ES-I3 (cell line): ENCODE results near the gene CLMN.
"Not testable (repeated sequence)": the region's sequence is repeated elsewhere in the genome, so short reads cannot be mapped to it uniquely, and the experiment has no call there.

Experiments used
- H3K36me3 ChIP-seq: 2 replicates; pipeline ENCODE4 v1.6.1; 2013; ENCODE audit warnings: mild to moderate bottlenecking, low read length, control low read depth, moderate library complexity; ENCODE audit not compliant: insufficient read depth
- H3K4me1 ChIP-seq: 2 replicates; pipeline ENCODE4 v1.6.1; 2013; ENCODE audit warnings: mild to moderate bottlenecking, control low read depth, low read length; ENCODE audit not compliant: insufficient read depth
- H3K9ac ChIP-seq: 2 replicates; pipeline ENCODE4 v1.6.1; 2013; ENCODE audit warnings: low read depth, mild to moderate bottlenecking, low read length, moderate library complexity
- H3K9me3 ChIP-seq: 2 replicates; pipeline ENCODE4 v1.6.1; 2013; ENCODE audit warnings: mild to moderate bottlenecking, low read length, moderate library complexity; ENCODE audit not compliant: control insufficient read depth, insufficient read depth

The CLMN gene

GRCh38 chr14:95208598-95208997 is 111.1 kb downstream of the CLMN start:
- Histone ChIP-seq H3K36me3 (no peaks in the 10 kb centered on the region; the same call in 1 of the 2 replicates), H3K4me1 (no peaks in the 10 kb centered on the region), H3K9ac (no peak overlapping the region), H3K9me3 (no peaks in the 10 kb centered on the region)

- Histone ChIP-seq H3K4me1 (no peaks in the 10 kb centered on the region), H3K9ac (no peak overlapping the region), H3K36me3 (no peaks in the 10 kb centered on the region; the same call in 1 of the 2 replicates), H3K9me3 (no peaks in the 10 kb centered on the region)
Measured at GRCh38 chr14:95207475-95208233, 112.1 kb downstream of the CLMN start.

- H3K4me1 ChIP-seq, result no peaks in the 10 kb centered on the region
- no peaks in the 10 kb centered on the region; the same call in 1 of the 2 replicates for H3K36me3 ChIP-seq
- no peak overlapping the region for H3K9ac ChIP-seq
Measured at GRCh38 chr14:95206534-95206933, 113.2 kb downstream of the CLMN start.

GRCh38 chr14:95204705-95205104 is 115.0 kb downstream of the CLMN start:
- no peak overlapping the region for H3K9ac ChIP-seq
- H3K9me3 ChIP-seq, result no peaks in the 10 kb centered on the region
- no peaks in the 10 kb centered on the region; the same call in 1 of the 2 replicates for H3K36me3 ChIP-seq

More at GRCh38 chr14:95206534-95206933, 113.2 kb downstream of the CLMN start:
- no peaks in the 10 kb centered on the region for H3K9me3 ChIP-seq

GRCh38 chr14:95201745-95202144 is 118.0 kb downstream of the CLMN start:
- not testable (repeated sequence) for H3K36me3 ChIP-seq, H3K9ac ChIP-seq, H3K4me1 ChIP-seq, H3K9me3 ChIP-seq

More at GRCh38 chr14:95204705-95205104, 115.0 kb downstream of the CLMN start:
- peaks cover 3% of the 10 kb centered on the region; the same call in 1 of the 2 replicates for H3K4me1 ChIP-seq

- H3K9ac ChIP-seq, result no peak overlapping the region
- no peaks in the 10 kb centered on the region for H3K9me3 ChIP-seq
- no peaks in the 10 kb centered on the region for H3K36me3 ChIP-seq
- H3K4me1 ChIP-seq, result peaks cover 6% of the 10 kb centered on the region; the same call in 1 of the 2 replicates
Measured at GRCh38 chr14:95200404-95200803, 119.3 kb downstream of the CLMN start.

GRCh38 chr14:95199298-95199983 is 120.3 kb downstream of the CLMN start:
- no peaks in the 10 kb centered on the region for H3K9me3 ChIP-seq
- H3K9ac ChIP-seq, result no peak overlapping the region
- no peaks in the 10 kb centered on the region for H3K36me3 ChIP-seq

GRCh38 chr14:95198320-95198719 is 121.4 kb downstream of the CLMN start:
- Histone ChIP-seq H3K4me1 (peaks cover 6% of the 10 kb centered on the region; the same call in 1 of the 2 replicates), H3K9me3 (no peaks in the 10 kb centered on the region), H3K36me3 (no peaks in the 10 kb centered on the region), H3K9ac (no peak overlapping the region)

More at GRCh38 chr14:95199298-95199983, 120.3 kb downstream of the CLMN start:
- peaks cover 6% of the 10 kb centered on the region; the same call in 1 of the 2 replicates for H3K4me1 ChIP-seq

- H3K36me3 ChIP-seq, result no peaks in the 10 kb centered on the region
- H3K9ac ChIP-seq, result no peak overlapping the region
Measured at GRCh38 chr14:95197551-95197950, 122.2 kb downstream of the CLMN start.

GRCh38 chr14:95196826-95197545 is 122.7 kb downstream of the CLMN start:
- H3K9me3 ChIP-seq, result no peaks in the 10 kb centered on the region
- H3K9ac ChIP-seq, result no peak overlapping the region
- H3K4me1 ChIP-seq, result peaks cover 6% of the 10 kb centered on the region; the same call in 1 of the 2 replicates
- H3K36me3 ChIP-seq, result no peaks in the 10 kb centered on the region

More at GRCh38 chr14:95197551-95197950, 122.2 kb downstream of the CLMN start:
- Histone ChIP-seq H3K9me3 (no peaks in the 10 kb centered on the region), H3K4me1 (peaks cover 6% of the 10 kb centered on the region; the same call in 1 of the 2 replicates)

- Histone ChIP-seq H3K4me1 (peaks cover 6% of the 10 kb centered on the region; the same call in 1 of the 2 replicates), H3K9ac (no peak overlapping the region), H3K36me3 (no peaks in the 10 kb centered on the region), H3K9me3 (no peaks in the 10 kb centered on the region)
Measured at GRCh38 chr14:95196268-95196667, 123.4 kb downstream of the CLMN start.

GRCh38 chr14:95195031-95195430 is 124.7 kb downstream of the CLMN start:
- Histone ChIP-seq H3K36me3 (no peaks in the 10 kb centered on the region), H3K4me1 (peaks cover 6% of the 10 kb centered on the region; the same call in 1 of the 2 replicates), H3K9ac (no peak overlapping the region), H3K9me3 (no peaks in the 10 kb centered on the region)

GRCh38 chr14:95193081-95193480 is 126.6 kb downstream of the CLMN start:
- Histone ChIP-seq H3K9me3 (peaks cover 5% of the 10 kb centered on the region), H3K36me3 (no peaks in the 10 kb centered on the region), H3K9ac (no peak overlapping the region), H3K4me1 (no peaks in the 10 kb centered on the region)

GRCh38 chr14:95192311-95192710 is 127.4 kb downstream of the CLMN start:
- no peak overlapping the region for H3K9ac ChIP-seq
- no peaks in the 10 kb centered on the region for H3K4me1 ChIP-seq
- H3K36me3 ChIP-seq, result no peaks in the 10 kb centered on the region
- H3K9me3 ChIP-seq, result peaks cover 10% of the 10 kb centered on the region
